Upper lobe of left lung (tissue), 6 donors: ENCODE measurements around the gene IGBP1. TPM values are rescaled to one million over a fixed set of nuclear protein-coding genes. Genes with fewer than 3 reads are reported as not detected.

ENCODE experiments used
- ATAC-seq, 2 donors: fragments of 200-7000 bp; cut with Tn5 transposase; one replicate each; pipeline ENCODE4 v1.9.1; 2022; ENCODE audit warnings: mild to moderate bottlenecking in 2 of 2, moderate library complexity in 2 of 2; ENCODE audit not compliant: low FRiP score in 2 of 2
- DNase-seq, 2 donors: peaks; one replicate each; pipeline ENCODE4 v3.0.0-alpha.2; 2019 to 2020
- H3K27ac ChIP-seq, 4 donors: fragments of 200-600 bp; sonication (generic); one replicate each; pipeline ENCODE4 v1.5.1; 2016 to 2019
- H3K27me3 ChIP-seq, 4 donors: fragments of 200-600 bp; sonication (generic); one replicate each; pipeline ENCODE4 v1.5.1; 2017 to 2019
- H3K36me3 ChIP-seq, 4 donors: fragments of 200-600 bp; sonication (generic); one replicate each; pipeline ENCODE4 v1.5.1; 2016 to 2019
- H3K4me1 ChIP-seq, 4 donors: fragments of 200-600 bp; sonication (generic); one replicate each; pipeline ENCODE4 v1.5.1; 2018 to 2019
- H3K4me3 ChIP-seq, 4 donors: fragments of 200-600 bp; sonication (generic); one replicate each; pipeline ENCODE4 v1.5.1; 2017 to 2019; ENCODE audit warnings: mild to moderate bottlenecking in 2 of 4, moderate library complexity in 1 of 4
- H3K9me3 ChIP-seq, 4 donors: fragments of 200-600 bp; sonication (generic); one replicate each; pipeline ENCODE4 v1.5.1; 2018 to 2019
- CTCF ChIP-seq, 6 experiments: fragments of 450-650 bp in 4 of 6; fragments of 200-600 bp in 2 of 6; sonication (generic) in 2 of 6; IDR thresholded peaks; one replicate each; pipeline ENCODE4 v1.5.1; 2016 to 2019; ENCODE audit warnings: antibody characterized with exemption in 6 of 6
- EP300 ChIP-seq, 4 donors: sonication (generic); formaldehyde crosslinking; IDR thresholded peaks; one replicate each; pipeline ENCODE4 v1.5.1; 2017; ENCODE audit warnings: antibody characterized with exemption in 4 of 4, control low read depth in 2 of 4
- POLR2A ChIP-seq, 4 donors: fragments of 450-650 bp; IDR thresholded peaks; one replicate each; pipeline ENCODE4 v1.5.1; 2016 to 2017; ENCODE audit warnings: antibody characterized with exemption in 4 of 4, mild to moderate bottlenecking in 2 of 4
- POLR2AphosphoS5 ChIP-seq, 2 donors: sonication (generic); formaldehyde crosslinking; IDR thresholded peaks; one replicate each; pipeline ENCODE4 v1.5.1; 2017; ENCODE audit warnings: antibody characterized with exemption in 2 of 2
- WGBS, 2 donors: methylation state at CpG; one replicate each; pipeline ENCODE4 v1.1.5; 2017 to 2018; 5-methylcytosine and 5-hydroxymethylcytosine counted together
- total RNA-seq, 6 donors: library from RNA; depleted of rRNA in 4 of 6; stranded (reverse); fragments of >200 nt in 4 of 6; gene quantifications; one replicate each; pipeline versions ENCODE4 v1.1.0 to v1.2.1, GENCODE V29; 2016 to 2021
- donor health status: DM: no; HTN: no; CAD: no; lungs with moderate emphysema.
- donor health status: DM: no; HTN: yes; CAD: no; lungs with severe emphysema.

The IGBP1 gene
- total RNA-seq, 6 donors from 2014 or later: 35.3 to 62.1 (median 46.6) TPM

DNA sequence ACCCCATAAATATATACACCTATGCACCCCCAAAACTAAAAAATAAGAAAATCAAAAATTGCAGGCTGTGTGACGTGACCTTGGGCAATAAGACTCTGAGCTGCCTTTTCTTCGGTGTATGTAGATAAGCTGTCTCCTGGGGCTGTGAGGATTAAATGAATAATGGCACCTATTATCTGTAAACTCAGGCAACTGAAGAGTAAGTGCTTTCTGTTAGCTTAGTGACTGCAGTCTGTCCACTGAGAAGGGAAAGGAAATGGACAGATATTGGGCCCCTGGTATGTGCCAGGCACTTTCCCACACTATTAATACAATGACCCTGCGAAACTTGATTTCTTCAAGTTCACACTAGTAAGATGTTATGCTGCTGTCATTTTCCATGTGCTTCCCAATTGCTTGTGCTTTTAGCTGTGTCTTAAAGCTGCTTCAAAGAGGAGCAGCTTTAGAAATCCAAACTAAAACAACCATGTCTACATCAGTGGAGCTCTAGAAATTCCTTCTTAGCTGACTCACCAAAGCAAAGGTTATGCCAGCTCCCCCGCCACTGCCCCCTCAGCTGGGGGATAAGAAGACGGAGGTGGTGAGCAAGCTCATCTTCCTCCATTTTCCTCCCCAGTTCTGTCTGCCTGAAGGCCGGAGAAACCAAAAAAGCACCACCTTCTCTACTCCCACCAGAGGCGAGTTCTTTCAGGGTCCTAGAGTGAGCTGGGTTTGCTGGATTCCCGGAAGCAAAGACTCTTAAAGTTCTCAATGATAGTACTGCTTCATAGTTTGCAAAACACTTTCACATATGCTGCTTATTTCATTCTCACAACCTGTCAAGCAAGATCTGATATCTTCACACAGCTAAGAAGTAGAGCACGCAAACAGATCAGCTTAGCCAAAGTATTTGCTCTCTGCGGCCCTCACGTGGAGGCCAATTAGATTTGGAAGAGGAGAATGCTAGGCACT is 35.3 kb downstream of the IGBP1 start:
- ATAC-seq (peak; percentile 64 to 76), DNase-seq (no peak)
- H3K9me3 ChIP-seq: no peaks in the 10 kb centered on the region
- H3K4me1 ChIP-seq: no peaks in the 10 kb centered on the region
- H3K36me3 ChIP-seq: peaks cover 0 to 13% (median 0%) of the 10 kb centered on the region in 4 donors
- no peak for TF ChIP-seq POLR2A (IDR thresholded peaks at IDR 0.05)
- TF ChIP-seq POLR2AphosphoS5 (IDR thresholded peaks at IDR 0.05): no peak
- TF ChIP-seq CTCF (IDR thresholded peaks at IDR 0.05): no peak
- no peak for TF ChIP-seq EP300 (IDR thresholded peaks at IDR 0.05)
- H3K27me3 ChIP-seq: no peaks in the 10 kb centered on the region
- WGBS, 2 donors: 49 to 50% methylated on average over 10 to 11 of the region's 11 CpGs
- peak overlapping the region in 2 of 4 donors; percentile 15 to 52 for H3K27ac ChIP-seq
- peak overlapping the region in 1 of 4 donors; percentile 13 for H3K4me3 ChIP-seq

DNA sequence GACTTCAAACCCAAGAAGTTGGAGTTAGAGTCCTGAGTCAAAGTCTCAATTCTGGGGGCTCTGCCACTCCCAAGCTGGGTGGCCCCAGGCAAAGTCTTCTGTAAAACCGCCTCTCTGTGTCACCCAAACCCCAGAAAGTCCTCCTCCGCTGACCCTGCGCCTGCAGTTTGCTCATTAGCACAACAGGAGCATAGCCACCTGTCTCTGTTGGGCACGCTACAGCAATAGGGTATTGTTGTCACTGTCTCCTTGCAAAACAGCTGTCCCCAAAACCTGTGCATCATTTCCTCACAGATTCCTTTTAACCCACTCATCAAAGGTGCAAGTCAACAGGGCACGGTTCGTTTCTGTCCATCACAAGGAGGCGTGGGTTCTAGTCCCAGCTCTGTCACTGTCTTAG is 36.0 kb downstream of the IGBP1 start:
- DNase-seq: no peak
- H3K4me1 ChIP-seq: no peaks in the 10 kb centered on the region
- H3K27ac ChIP-seq: peak overlapping the region in 1 of 4 donors; percentile 52
- no peak for ATAC-seq
- no peaks in the 10 kb centered on the region for H3K9me3 ChIP-seq
- no peaks in the 10 kb centered on the region for H3K27me3 ChIP-seq
- WGBS, 2 donors: 81 to 96% methylated on average over 7 of the region's 7 CpGs
- H3K36me3 ChIP-seq: peaks cover 0 to 13% (median 0%) of the 10 kb centered on the region in 4 donors
- TF ChIP-seq POLR2A (IDR thresholded peaks at IDR 0.05) (no peak), CTCF (IDR thresholded peaks at IDR 0.05) (no peak), POLR2AphosphoS5 (IDR thresholded peaks at IDR 0.05) (no peak), EP300 (IDR thresholded peaks at IDR 0.05) (no peak)
- no peak overlapping the region for H3K4me3 ChIP-seq

- Histone ChIP-seq H3K27ac (no peak overlapping the region), H3K4me3 (no peak overlapping the region), H3K9me3 (no peaks in the 10 kb centered on the region), H3K27me3 (no peaks in the 10 kb centered on the region), H3K4me1 (no peaks in the 10 kb centered on the region), H3K36me3 (no peaks in the 10 kb centered on the region)
- TF ChIP-seq POLR2AphosphoS5 (IDR thresholded peaks at IDR 0.05) (no peak), POLR2A (IDR thresholded peaks at IDR 0.05) (no peak), EP300 (IDR thresholded peaks at IDR 0.05) (no peak), CTCF (IDR thresholded peaks at IDR 0.05) (no peak)
- ATAC-seq: no peak
- no peak for DNase-seq
- WGBS, 2 donors: 50 to 64% methylated on average over 2 of the region's 2 CpGs
Observed at GRCh38 chrX:70171624-70172023, 38.4 kb downstream of the IGBP1 start.

DNA sequence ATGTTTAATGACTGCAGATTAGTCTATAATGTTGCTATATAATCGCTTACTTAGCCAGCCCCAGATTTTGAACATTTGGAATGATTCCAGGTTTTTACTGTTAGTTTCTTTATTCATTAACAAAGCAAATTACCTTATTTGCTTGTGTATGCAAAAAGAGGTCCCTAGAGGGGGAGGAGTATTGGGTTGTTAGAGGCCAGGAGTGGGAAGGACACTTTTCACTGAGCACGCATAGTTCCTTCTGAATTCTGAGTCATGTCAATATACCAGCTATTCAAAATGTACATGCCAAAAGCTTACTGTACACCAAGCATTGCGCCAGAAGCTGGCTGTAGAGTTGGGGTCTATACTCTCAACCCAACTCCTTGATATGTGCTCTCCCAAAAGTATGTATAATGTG is 39.0 kb downstream of the IGBP1 start:
- H3K9me3 ChIP-seq: no peaks in the 10 kb centered on the region
- TF ChIP-seq CTCF (IDR thresholded peaks at IDR 0.05) (no peak), POLR2A (IDR thresholded peaks at IDR 0.05) (no peak), POLR2AphosphoS5 (IDR thresholded peaks at IDR 0.05) (no peak), EP300 (IDR thresholded peaks at IDR 0.05) (no peak)
- ATAC-seq (no peak), DNase-seq (no peak)
- H3K27ac ChIP-seq: no peak overlapping the region
- no peaks in the 10 kb centered on the region for H3K36me3 ChIP-seq
- 73 to 79% methylated on average over 2 to 3 of the region's 3 CpGs for WGBS, 2 donors
- H3K4me3 ChIP-seq: no peak overlapping the region
- H3K4me1 ChIP-seq: no peaks in the 10 kb centered on the region
- H3K27me3 ChIP-seq: no peaks in the 10 kb centered on the region
